ENCODE measurements around the gene BAHD1.

GRCh38 chr15:40440743-40441564 lies at the start of gene BAHD1:
- TF ChIP-seq POLR2A (IDR thresholded peaks at IDR 0.05) (peak in 1 of 2 donors; percentile 49), CTCF (IDR thresholded peaks at IDR 0.05) (peak in 5 of 12 donors; percentile 3 to 50 (median 7))
